ENCODE data around the gene PLEKHJ1. TPM values are rescaled to one million over a fixed set of nuclear protein-coding genes. Genes with fewer than 3 reads are reported as not detected.

The PLEKHJ1 gene
- polyA plus RNA-seq, 2 of the 4 experiments (the other 2 are of a cell fraction): 19.9 to 33.9 TPM

DNA sequence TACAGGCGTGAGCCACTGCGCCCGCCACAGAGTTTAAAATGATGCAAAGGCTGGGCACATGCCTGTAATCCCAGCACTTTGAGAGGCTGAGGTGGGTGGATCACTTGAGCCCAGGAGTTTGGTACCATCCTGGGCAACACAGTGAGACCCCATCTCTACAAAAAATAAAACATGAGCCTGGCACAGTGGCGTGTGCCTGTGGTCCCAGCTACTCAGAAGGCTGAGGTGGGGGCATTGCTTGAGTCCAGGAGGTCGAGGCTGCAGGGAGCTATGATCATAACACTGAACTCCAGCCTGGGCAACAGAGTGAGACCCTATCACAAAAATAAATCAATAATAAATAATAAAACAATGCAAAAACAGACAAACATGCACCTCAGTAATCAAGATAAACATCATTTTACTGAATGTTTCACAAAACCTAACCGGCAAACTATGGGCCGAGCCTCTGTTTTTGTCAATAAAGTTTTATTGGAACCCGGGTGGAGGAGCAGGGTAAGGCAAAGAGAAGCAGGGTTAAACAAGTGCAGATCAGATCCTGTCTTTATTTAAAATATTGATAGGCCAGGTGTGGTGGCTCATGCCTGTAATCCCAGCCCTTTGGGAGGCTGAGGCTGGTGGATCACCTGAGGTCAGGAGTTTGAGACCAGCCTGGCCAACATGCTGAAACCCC lies 47.8 kb upstream of the PLEKHJ1 start:
- Histone ChIP-seq H3K27ac (no peak overlapping the region), H3K4me2 (no peak overlapping the region), H3K4me1 (no peaks in the 10 kb centered on the region), H3K4me3 (no peak overlapping the region), H3K9me3 (no peaks in the 10 kb centered on the region)
- FAIRE-seq: no peak
- POLR2A ChIA-PET: no interaction called here
- ATAC-seq: no peak
- TF ChIP-seq POLR2A (IDR thresholded peaks at IDR 0.05; ENCODE audit: low read length) (no peak), CHD4 (IDR thresholded peaks at IDR 0.05; ENCODE audit: borderline replicate concordance) (no peak)
- TF ChIP-seq, protein P1, sequence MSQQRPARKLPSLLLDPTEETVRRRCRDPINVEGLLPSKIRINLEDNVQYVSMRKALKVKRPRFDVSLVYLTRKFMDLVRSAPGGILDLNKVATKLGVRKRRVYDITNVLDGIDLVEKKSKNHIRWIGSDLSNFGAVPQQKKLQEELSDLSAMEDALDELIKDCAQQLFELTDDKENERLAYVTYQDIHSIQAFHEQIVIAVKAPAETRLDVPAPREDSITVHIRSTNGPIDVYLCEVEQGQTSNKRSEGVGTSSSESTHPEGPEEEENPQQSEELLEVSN (IDR thresholded peaks at IDR 0.05; ENCODE audit: borderline replicate concordance, low read depth): no peak
- TF ChIP-seq, protein P2, sequence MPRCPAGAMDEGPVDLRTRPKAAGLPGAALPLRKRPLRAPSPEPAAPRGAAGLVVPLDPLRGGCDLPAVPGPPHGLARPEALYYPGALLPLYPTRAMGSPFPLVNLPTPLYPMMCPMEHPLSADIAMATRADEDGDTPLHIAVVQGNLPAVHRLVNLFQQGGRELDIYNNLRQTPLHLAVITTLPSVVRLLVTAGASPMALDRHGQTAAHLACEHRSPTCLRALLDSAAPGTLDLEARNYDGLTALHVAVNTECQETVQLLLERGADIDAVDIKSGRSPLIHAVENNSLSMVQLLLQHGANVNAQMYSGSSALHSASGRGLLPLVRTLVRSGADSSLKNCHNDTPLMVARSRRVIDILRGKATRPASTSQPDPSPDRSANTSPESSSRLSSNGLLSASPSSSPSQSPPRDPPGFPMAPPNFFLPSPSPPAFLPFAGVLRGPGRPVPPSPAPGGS (IDR thresholded peaks at IDR 0.05): no peak
- CTCF ChIA-PET: interaction anchor here (1.9 kb wide), 1 partner anchor 10 kb away, joined by 7 read pairs; no protein-coding TSS in a partner anchor
- no peak for DNase-seq (ENCODE audit: low read depth in 1 of 2, low spot score in 1 of 2)
- WGBS (ENCODE audit: missing lambda C conversion rate): 89% methylated on average over 8 of the region's 8 CpGs

DNA sequence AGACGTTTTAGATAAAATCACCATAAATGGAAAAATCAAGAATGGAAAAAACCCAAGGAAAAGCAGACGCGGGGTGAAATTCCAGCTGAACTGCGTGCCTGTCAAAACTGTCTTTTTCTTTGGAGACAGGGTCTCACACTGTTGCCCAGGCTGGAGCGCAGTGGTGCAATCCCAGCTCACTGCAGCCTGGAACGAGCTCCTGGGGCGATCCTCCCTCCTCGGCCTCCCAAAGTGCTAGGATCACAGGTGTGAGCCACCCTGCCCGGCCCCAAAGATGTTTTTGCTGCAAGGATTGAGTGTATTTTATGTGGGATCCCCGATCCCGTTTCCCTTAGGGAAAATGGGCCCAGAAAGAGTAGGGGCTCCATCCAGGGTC lies 46.7 kb upstream of the PLEKHJ1 start:
- H3K4me3 ChIP-seq: no peak overlapping the region
- no peak overlapping the region for H3K4me2 ChIP-seq
- TF ChIP-seq GATA3 (IDR thresholded peaks at IDR 0.05; ENCODE audit: borderline replicate concordance) (no peak), NPAS2 (CRISPR knock-in tag; IDR thresholded peaks at IDR 0.05; ENCODE audit: borderline replicate concordance) (no peak), FOSB (CRISPR knock-in tag; IDR thresholded peaks at IDR 0.05) (no peak), CBX8 (IDR thresholded peaks at IDR 0.05) (no peak), RNF2 (IDR thresholded peaks at IDR 0.05; ENCODE audit: borderline replicate concordance, low read depth) (no peak), POLR2AphosphoS2 (conservative IDR thresholded peaks at IDR 0.05; ENCODE audit: low read length) (no peak), MAZ (IDR thresholded peaks at IDR 0.05; ENCODE audit: borderline replicate concordance, low read depth, low read length) (no peak), HOXA7 (CRISPR knock-in tag; IDR thresholded peaks at IDR 0.05) (no peak), JUNB (IDR thresholded peaks at IDR 0.05) (no peak), MYC (IDR thresholded peaks at IDR 0.05; ENCODE audit: borderline replicate concordance, low read length) (no peak), HOXB13 (CRISPR knock-in tag; IDR thresholded peaks at IDR 0.05; ENCODE audit: low read depth) (no peak), ZFP36 (IDR thresholded peaks at IDR 0.05; ENCODE audit: borderline replicate concordance, partially characterized antibody) (no peak), RAD21 (conservative IDR thresholded peaks at IDR 0.05 in 1 of 2, IDR thresholded peaks at IDR 0.05 in 1 of 2) (no peak), PHF8 (IDR thresholded peaks at IDR 0.05; ENCODE audit: borderline replicate concordance, low read depth) (no peak)
- TF ChIP-seq, protein P3, sequence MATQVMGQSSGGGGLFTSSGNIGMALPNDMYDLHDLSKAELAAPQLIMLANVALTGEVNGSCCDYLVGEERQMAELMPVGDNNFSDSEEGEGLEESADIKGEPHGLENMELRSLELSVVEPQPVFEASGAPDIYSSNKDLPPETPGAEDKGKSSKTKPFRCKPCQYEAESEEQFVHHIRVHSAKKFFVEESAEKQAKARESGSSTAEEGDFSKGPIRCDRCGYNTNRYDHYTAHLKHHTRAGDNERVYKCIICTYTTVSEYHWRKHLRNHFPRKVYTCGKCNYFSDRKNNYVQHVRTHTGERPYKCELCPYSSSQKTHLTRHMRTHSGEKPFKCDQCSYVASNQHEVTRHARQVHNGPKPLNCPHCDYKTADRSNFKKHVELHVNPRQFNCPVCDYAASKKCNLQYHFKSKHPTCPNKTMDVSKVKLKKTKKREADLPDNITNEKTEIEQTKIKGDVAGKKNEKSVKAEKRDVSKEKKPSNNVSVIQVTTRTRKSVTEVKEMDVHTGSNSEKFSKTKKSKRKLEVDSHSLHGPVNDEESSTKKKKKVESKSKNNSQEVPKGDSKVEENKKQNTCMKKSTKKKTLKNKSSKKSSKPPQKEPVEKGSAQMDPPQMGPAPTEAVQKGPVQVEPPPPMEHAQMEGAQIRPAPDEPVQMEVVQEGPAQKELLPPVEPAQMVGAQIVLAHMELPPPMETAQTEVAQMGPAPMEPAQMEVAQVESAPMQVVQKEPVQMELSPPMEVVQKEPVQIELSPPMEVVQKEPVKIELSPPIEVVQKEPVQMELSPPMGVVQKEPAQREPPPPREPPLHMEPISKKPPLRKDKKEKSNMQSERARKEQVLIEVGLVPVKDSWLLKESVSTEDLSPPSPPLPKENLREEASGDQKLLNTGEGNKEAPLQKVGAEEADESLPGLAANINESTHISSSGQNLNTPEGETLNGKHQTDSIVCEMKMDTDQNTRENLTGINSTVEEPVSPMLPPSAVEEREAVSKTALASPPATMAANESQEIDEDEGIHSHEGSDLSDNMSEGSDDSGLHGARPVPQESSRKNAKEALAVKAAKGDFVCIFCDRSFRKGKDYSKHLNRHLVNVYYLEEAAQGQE (IDR thresholded peaks at IDR 0.05): no peak
- TF ChIP-seq, protein P4, sequence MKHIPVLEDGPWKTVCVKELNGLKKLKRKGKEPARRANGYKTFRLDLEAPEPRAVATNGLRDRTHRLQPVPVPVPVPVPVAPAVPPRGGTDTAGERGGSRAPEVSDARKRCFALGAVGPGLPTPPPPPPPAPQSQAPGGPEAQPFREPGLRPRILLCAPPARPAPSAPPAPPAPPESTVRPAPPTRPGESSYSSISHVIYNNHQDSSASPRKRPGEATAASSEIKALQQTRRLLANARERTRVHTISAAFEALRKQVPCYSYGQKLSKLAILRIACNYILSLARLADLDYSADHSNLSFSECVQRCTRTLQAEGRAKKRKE (CRISPR knock-in tag; IDR thresholded peaks at IDR 0.05; ENCODE audit: low read depth): no peak
- TF ChIP-seq, protein P2 (IDR thresholded peaks at IDR 0.05): no peak
- CTCF ChIA-PET: interaction anchor here (1.2 to 1.9 kb wide), 4 partner anchors 9 to 354 kb away, joined by 3 to 7 read pairs (median 4); no protein-coding TSS in a partner anchor
- WGBS (ENCODE audit: missing lambda C conversion rate): 84% methylated on average over 11 of the region's 11 CpGs
- H3K9me3 ChIP-seq: no peaks in the 10 kb centered on the region
- DNase-seq (ENCODE audit: low read depth in 1 of 2, low spot score in 1 of 2) (no peak), FAIRE-seq (no peak), ATAC-seq (no peak)
- no peaks in the 10 kb centered on the region for H3K4me1 ChIP-seq
- no peak overlapping the region for H3K27ac ChIP-seq
- POLR2A ChIA-PET: no interaction called here

All from A549 (cell line).